Right lobe of liver (tissue), 6 donors: ENCODE results near the gene FUCA1. TPM values are rescaled to one million over a fixed set of nuclear protein-coding genes. Genes with fewer than 3 reads are reported as not detected.

ENCODE experiments used
- ATAC-seq, 4 donors: fragments of 200-7000 bp; cut with Tn5 transposase; one replicate each; pipeline ENCODE4 v1.9.1; 2020; ENCODE audit warnings: mild to moderate bottlenecking in 4 of 4, moderate library complexity in 4 of 4
- DNase-seq, 3 donors: peaks; one replicate each; pipeline ENCODE4 v3.0.0-alpha.2; 2020
- H3K27ac ChIP-seq, 3 donors: fragments of 200-600 bp; one replicate each; pipeline ENCODE4 v1.8.0; 2022
- H3K27me3 ChIP-seq, 2 donors: fragments of 200-600 bp; one replicate each; pipeline ENCODE4 v1.8.0; 2022
- H3K36me3 ChIP-seq, 4 donors: fragments of 200-600 bp; sonication (generic) in 1 of 4; one replicate each; pipeline versions ENCODE4 v1.5.1 to v1.8.0; 2017 to 2022; ENCODE audit warnings: control low read depth in 1 of 4
- H3K4me1 ChIP-seq, 4 donors: fragments of 200-600 bp; sonication (generic) in 1 of 4; one replicate each; pipeline versions ENCODE4 v1.5.1 to v1.8.0; 2017 to 2022; ENCODE audit warnings: control low read depth in 1 of 4
- H3K4me3 ChIP-seq, 3 donors: fragments of 200-600 bp; one replicate each; pipeline ENCODE4 v1.8.0; 2022
- H3K9me3 ChIP-seq, 4 donors: fragments of 200-600 bp; sonication (generic) in 1 of 4; one replicate each; pipeline versions ENCODE4 v1.5.1 to v1.8.0; 2017 to 2022; ENCODE audit warnings: control low read depth in 1 of 4
- POLR2A ChIP-seq: fragments of 450-650 bp; IDR thresholded peaks from one replicate; pipeline ENCODE4 v1.6.1; 2017; ENCODE audit warnings: antibody characterized with exemption, mild to moderate bottlenecking
- WGBS: methylation state at CpG from one replicate; pipeline ENCODE4 v1.1.6; 2018; ENCODE audit warnings: low coverage, low lambda C conversion rate; ENCODE audit not compliant: insufficient coverage; ENCODE audit errors: missing lambda C conversion rate; 5-methylcytosine and 5-hydroxymethylcytosine counted together
- intact Hi-C, 2 donors: fragments of 100-400 bp; cut with DNase I; formaldehyde crosslinking; loops; one replicate each; pipeline versions ENCODE4 v1.11.2 to v1.14.1; 2022
- total RNA-seq, 6 experiments: library from RNA; depleted of rRNA in 2 of 6; stranded (reverse); fragments of >200 nt in 2 of 6; fragmentation: NEBNext Ultra II Directional in 3 of 6; extraction: Animal tissue kit (Norgen Biotek cat#: 25700) in 3 of 6; gene quantifications; one replicate each; pipeline versions ENCODE4 v1.1.0 to v1.2.4, GENCODE V29; 2016 to 2023
- TF ChIP-seq, protein P1 (sequence below), 4 donors: fragments of 200-600 bp in 3 of 4; fragments of 450-650 bp in 1 of 4; IDR thresholded peaks; one replicate each; pipeline versions ENCODE4 v1.5.1 to v1.8.0; 2016 to 2022; ENCODE audit warnings: antibody characterized with exemption in 4 of 4, mild to moderate bottlenecking in 2 of 4
- donor health status: DM: no; HTN: yes; CAD: no.
- donor health status: DM: no; HTN: no; CAD: no.
- donor health status: DM: no; HTN: no; CAD: no.
- donor health status: DM: no; HTN: yes; CAD: no.
- donor health status: DM: no; HTN: yes; CAD: no.

Gene FUCA1
- total RNA-seq, 6 experiments from 2014 or later, result 37.1 to 54.7 (median 45.1) TPM

DNA sequence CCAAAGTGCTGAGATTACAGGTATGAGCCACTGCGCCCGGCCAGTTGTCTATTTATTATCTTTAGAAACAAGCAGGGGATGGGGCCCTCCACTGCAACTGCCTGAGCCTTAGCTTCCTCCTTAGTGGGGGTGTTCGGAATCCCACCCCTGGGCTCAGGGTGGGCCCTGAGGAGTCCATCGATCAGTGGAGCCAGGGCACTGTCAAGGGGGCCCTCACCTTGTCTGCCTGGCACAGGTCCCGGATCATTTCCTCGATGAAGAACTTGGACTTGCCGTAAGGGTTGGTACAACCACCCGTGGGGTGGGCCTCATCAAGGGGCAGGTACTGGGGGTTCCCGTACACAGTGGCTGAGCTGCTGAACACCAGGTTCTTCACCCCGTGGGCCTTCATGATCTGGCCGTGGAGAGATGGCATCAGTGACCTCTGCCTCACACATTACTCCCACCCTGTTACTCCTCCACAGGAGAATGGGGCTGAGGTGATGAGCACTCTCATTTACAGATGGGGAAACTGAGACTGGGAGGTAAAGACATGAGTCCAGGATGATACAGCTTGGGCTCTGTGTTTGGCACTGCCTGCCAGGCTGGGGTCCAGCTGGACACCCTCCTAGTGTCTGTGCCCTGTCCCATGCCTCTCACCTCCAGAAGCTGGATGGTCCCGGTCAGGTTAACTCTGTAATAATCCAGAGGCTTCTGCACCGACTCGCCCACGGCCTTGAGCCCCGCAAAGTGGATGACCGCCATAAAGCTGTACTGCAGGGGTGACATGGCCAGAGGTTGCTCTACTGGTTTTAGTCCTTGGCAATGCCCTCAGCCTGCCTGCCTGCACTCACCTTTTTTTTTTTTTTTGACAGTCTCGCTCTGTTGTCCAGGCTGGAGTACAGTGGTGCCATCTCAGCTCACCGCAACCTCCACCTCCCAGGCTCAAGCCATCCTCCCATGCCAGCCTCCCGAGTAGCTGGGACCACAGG lies 70.3 kb downstream of the FUCA1 start:
- Histone ChIP-seq H3K27ac (no peak overlapping the region), H3K27me3 (no peaks in the 10 kb centered on the region), H3K4me3 (no peak overlapping the region), H3K4me1 (peaks cover 0 to 30% (median 11%) of the 10 kb centered on the region in 4 donors), H3K9me3 (no peaks in the 10 kb centered on the region), H3K36me3 (peaks cover 0 to 23% (median 4%) of the 10 kb centered on the region in 4 donors)
- WGBS, result 56% methylated on average over 3 of the region's 20 CpGs
- ATAC-seq, result no peak
- TF ChIP-seq, protein P1, sequence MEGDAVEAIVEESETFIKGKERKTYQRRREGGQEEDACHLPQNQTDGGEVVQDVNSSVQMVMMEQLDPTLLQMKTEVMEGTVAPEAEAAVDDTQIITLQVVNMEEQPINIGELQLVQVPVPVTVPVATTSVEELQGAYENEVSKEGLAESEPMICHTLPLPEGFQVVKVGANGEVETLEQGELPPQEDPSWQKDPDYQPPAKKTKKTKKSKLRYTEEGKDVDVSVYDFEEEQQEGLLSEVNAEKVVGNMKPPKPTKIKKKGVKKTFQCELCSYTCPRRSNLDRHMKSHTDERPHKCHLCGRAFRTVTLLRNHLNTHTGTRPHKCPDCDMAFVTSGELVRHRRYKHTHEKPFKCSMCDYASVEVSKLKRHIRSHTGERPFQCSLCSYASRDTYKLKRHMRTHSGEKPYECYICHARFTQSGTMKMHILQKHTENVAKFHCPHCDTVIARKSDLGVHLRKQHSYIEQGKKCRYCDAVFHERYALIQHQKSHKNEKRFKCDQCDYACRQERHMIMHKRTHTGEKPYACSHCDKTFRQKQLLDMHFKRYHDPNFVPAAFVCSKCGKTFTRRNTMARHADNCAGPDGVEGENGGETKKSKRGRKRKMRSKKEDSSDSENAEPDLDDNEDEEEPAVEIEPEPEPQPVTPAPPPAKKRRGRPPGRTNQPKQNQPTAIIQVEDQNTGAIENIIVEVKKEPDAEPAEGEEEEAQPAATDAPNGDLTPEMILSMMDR (IDR thresholded peaks at IDR 0.05), result no peak
- DNase-seq, result no peak
- intact Hi-C loops, result no loop called here

DNA sequence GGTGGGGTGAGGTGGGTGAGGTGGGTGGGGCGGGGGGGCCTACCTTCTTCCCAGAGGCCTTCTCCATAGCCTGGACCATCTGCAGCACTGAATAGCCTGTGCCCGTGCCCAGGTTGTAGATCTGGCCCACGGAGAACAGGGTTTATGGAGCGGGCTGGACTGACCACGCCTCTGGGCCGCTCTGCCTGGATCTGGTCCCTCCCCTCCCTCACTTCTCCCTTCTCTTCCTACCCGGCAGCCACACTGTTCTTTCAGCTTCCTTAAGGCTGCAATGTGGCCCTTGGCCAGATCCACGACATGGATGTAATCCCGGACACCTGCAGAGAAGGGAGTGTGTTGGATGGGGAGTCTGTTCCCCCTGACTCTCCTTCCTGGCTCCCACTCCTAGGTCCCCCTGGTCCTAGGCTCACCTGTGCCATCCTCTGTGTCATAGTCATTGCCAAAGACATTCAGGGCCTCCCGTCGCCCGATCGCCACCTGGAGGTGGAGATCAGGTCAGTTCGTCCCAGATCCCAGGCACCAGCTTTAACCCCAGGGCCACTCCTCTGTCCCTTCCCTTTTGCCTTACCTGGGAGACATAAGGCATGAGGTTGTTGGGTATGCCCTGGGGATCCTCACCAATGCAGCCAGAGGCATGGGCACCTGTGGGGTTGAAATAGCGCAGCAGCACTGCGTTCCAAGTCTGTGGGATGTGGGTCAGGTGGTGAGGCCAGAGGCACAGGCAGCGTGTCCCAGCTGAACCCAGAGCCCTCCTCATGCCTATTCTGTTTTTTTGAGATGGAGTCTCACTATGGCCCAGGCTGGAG lies 71.4 kb downstream of the FUCA1 start:
- Histone ChIP-seq H3K36me3 (peaks cover 0 to 23% (median 4%) of the 10 kb centered on the region in 4 donors), H3K9me3 (no peaks in the 10 kb centered on the region), H3K4me1 (peaks cover 0 to 19% (median 6%) of the 10 kb centered on the region in 4 donors), H3K4me3 (no peak overlapping the region), H3K27ac (no peak overlapping the region), H3K27me3 (no peaks in the 10 kb centered on the region)
- TF ChIP-seq POLR2A, result no peak
- TF ChIP-seq, protein P1 (IDR thresholded peaks at IDR 0.05), result peak; percentile 30 to 52 (median 32)
- ATAC-seq (no peak), DNase-seq (peak in 2 of 3 donors; percentile 48 to 58)
- WGBS, result 30% methylated on average over 8 of the region's 17 CpGs
- intact Hi-C loops, result no loop called here

DNA sequence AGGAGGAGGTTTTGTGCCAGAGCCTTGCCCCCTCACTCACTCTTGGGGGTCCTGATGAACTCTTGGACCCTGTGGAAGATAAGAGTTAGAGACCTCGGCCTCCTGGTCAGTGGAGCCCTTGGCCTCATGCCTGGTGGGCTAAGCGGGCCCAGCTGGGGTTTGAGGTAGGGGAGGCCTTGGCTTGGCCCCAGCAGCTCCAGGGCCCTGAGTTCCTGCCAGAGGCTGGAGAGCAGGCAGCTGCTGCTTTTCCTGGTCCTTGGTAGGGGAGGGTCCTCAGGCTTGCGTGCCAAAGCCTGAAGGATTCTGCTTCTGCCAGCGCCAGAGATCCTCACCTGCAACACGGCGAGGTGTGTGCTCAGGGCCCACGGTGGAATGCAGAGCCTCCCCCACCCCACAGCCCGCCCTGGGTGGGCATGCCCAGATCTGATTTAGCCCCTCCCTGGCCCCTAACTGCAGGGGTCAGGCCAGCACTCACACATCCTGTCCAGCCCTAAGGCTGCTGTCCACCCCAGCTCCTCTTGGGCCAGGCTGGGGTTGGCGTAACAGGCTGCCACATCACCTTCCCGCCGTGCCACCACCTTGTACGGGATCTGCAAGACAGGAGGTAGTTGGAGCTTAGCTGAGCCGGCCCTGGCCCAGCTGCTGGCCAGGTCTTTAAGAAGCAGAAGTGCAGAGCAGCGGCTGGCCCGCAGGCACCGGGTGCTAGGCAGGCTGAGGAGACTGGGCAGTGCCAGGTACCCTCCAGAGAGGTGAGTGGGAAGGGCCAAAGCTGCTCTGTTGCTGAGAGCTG lies 72.2 kb downstream of the FUCA1 start:
- no peak for ATAC-seq
- TF ChIP-seq, protein P1 (IDR thresholded peaks at IDR 0.05), result no peak
- no peak for TF ChIP-seq POLR2A
- WGBS, result 40% methylated on average over 1 of the region's 16 CpGs
- H3K4me1 ChIP-seq, result peaks cover 0 to 13% (median 5%) of the 10 kb centered on the region in 4 donors
- no peak overlapping the region for H3K27ac ChIP-seq
- intact Hi-C loops, result no loop called here
- peaks cover 0 to 1% (median 0%) of the 10 kb centered on the region in 4 donors for H3K9me3 ChIP-seq
- H3K4me3 ChIP-seq, result no peak overlapping the region
- no peak for DNase-seq
- H3K36me3 ChIP-seq, result peaks cover 0 to 23% (median 4%) of the 10 kb centered on the region in 4 donors
- H3K27me3 ChIP-seq, result no peaks in the 10 kb centered on the region

Other genes starting within 250 kb of the FUCA1 start
- gene RPL11, start 176.5 kb downstream of the FUCA1 start, total RNA-seq, result 100 to 1,000 TPM; 341 to 471 (median 405) TPM
- 10 to 100 TPM; 21.1 to 42.2 (median 36.1) TPM for gene ELOA, start 124.8 kb downstream of the FUCA1 start, total RNA-seq
- 10 to 100 TPM; 22.9 to 34.7 (median 30.6) TPM for gene PITHD1, start 89.9 kb downstream of the FUCA1 start, total RNA-seq
- 10 to 100 TPM; 28.1 to 69.8 (median 32.6) TPM for gene LYPLA2, start 77.1 kb downstream of the FUCA1 start, total RNA-seq
- 10 to 100 TPM; 25.9 to 46.9 (median 42.0) TPM for gene GALE, start 67.5 kb downstream of the FUCA1 start, total RNA-seq
- 100 to 1,000 TPM; 143 to 178 (median 160) TPM for gene HMGCL, start 42.9 kb downstream of the FUCA1 start, total RNA-seq
- under 1 TPM in 4 of 6 experiments, not detected in 2; 0.04 to 0.07 (median 0.06) TPM for gene CNR2, start 45.1 kb upstream of the FUCA1 start, total RNA-seq
- 10 to 100 TPM; 24.3 to 41.2 (median 33.4) TPM for gene PNRC2, start 91.5 kb upstream of the FUCA1 start, total RNA-seq
- gene SRSF10, start 112.0 kb upstream of the FUCA1 start, total RNA-seq, result 10 to 100 TPM; 30.6 to 51.5 (median 43.1) TPM
- under 1 TPM; 0.04 to 0.37 (median 0.13) TPM for gene MYOM3, start 243.8 kb upstream of the FUCA1 start, total RNA-seq